WTC11 (cell line): ENCODE data around the gene LDB2. TPM values are rescaled to one million over a fixed set of nuclear protein-coding genes. Genes with fewer than 3 reads are reported as not detected.

Experiments used
- ATAC-seq: fragments of 200-7000 bp; cut with Tn5 transposase; 2 replicates; pipeline ENCODE4 v1.10.0; 2021; ENCODE audit warnings: mild to moderate bottlenecking, moderate library complexity
- CTCF ChIA-PET: fragments of 300-600 bp; sonication (Branson Sonifier 250); formaldehyde crosslinking; loops from one replicate; lab custom pipeline; 2021; ENCODE audit warnings: antibody characterized with exemption; lab: Charles Lee
- POLR2A ChIA-PET: fragments of 350-600 bp; sonication (Branson Sonifier 250); formaldehyde crosslinking; loops from one replicate; lab custom pipeline; 2021; ENCODE audit warnings: antibody characterized with exemption; lab: Charles Lee
- DNase-seq: peaks from one replicate; pipeline ENCODE4 v3.0.0; 2021; ENCODE audit warnings: low spot score
- H3K27ac Mint-ChIP-seq: 2 replicates; pipeline ENCODE4 v1.8.0; 2021; ENCODE audit warnings: mixed read lengths
- H3K27me3 Mint-ChIP-seq: 2 replicates; pipeline ENCODE4 v1.8.0; 2021; ENCODE audit warnings: low read depth, mild to moderate bottlenecking, moderate library complexity, mixed read lengths
- H3K36me3 Mint-ChIP-seq: 2 replicates; pipeline ENCODE4 v1.8.0; 2021; ENCODE audit warnings: mixed read lengths
- H3K4me1 Mint-ChIP-seq: 2 replicates; pipeline ENCODE4 v1.8.0; 2022; ENCODE audit warnings: mixed read lengths
- H3K4me3 Mint-ChIP-seq: 2 replicates; pipeline ENCODE4 v1.8.0; 2021; ENCODE audit warnings: mild to moderate bottlenecking, moderate library complexity, mixed read lengths
- H3K9me3 Mint-ChIP-seq: 2 replicates; pipeline ENCODE4 v1.8.0; 2021; ENCODE audit warnings: mixed read lengths
- AR ChIP-seq: fragments of 250-450 bp; sonication (Bioruptor Pico); IDR thresholded peaks from 2 replicates; pipeline ENCODE4 v1.9.0; 2021; ENCODE audit warnings: mild to moderate bottlenecking
- ATF3 ChIP-seq: sonication (generic); formaldehyde crosslinking; conservative IDR thresholded peaks from 2 replicates; pipeline ENCODE4 v1.8.1; 2022; ENCODE audit warnings: mild to moderate bottlenecking, missing genetic modification reagents
- CDX4 ChIP-seq: fragments of 250-450 bp; sonication (Bioruptor Pico); IDR thresholded peaks from 2 replicates; pipeline ENCODE4 v1.9.0; 2021; ENCODE audit warnings: moderate library complexity, mild to moderate bottlenecking, inconsistent platforms, borderline replicate concordance
- CREB1 ChIP-seq: sonication (generic); formaldehyde crosslinking; IDR thresholded peaks from 2 replicates; pipeline ENCODE4 v1.8.0; 2023; ENCODE audit warnings: mild to moderate bottlenecking, missing genetic modification reagents
- CREM ChIP-seq: sonication (generic); formaldehyde crosslinking; IDR thresholded peaks from 2 replicates; pipeline ENCODE4 v1.8.1; 2022; ENCODE audit warnings: mild to moderate bottlenecking, missing genetic modification reagents, moderate library complexity
- ESRRA ChIP-seq: sonication (generic); formaldehyde crosslinking; IDR thresholded peaks from 2 replicates; pipeline ENCODE4 v1.8.1; 2022; ENCODE audit warnings: mild to moderate bottlenecking, missing genetic modification reagents, borderline replicate concordance
- FOXK1 ChIP-seq: sonication (generic); formaldehyde crosslinking; IDR thresholded peaks from 2 replicates; pipeline ENCODE4 v1.8.0; 2022; ENCODE audit warnings: mild to moderate bottlenecking, moderate library complexity, missing genetic modification reagents
- GABPB1 ChIP-seq: sonication (generic); formaldehyde crosslinking; IDR thresholded peaks from 2 replicates; pipeline ENCODE4 v1.8.1; 2023; ENCODE audit warnings: mild to moderate bottlenecking, missing genetic modification reagents
- GRHL2 ChIP-seq: fragments of 250-450 bp; sonication (Bioruptor Pico); IDR thresholded peaks from 2 replicates; pipeline ENCODE4 v1.8.0; 2022; ENCODE audit warnings: mild to moderate bottlenecking, moderate library complexity; ENCODE audit not compliant: insufficient replicate concordance, severe bottlenecking
- IRF1 ChIP-seq: sonication (generic); formaldehyde crosslinking; IDR thresholded peaks from 2 replicates; pipeline ENCODE4 v1.8.0; 2023; ENCODE audit warnings: missing genetic modification reagents
- JAZF1 ChIP-seq: fragments of 250-450 bp; sonication (Bioruptor Pico); IDR thresholded peaks from 2 replicates; pipeline ENCODE4 v1.9.0; 2021; ENCODE audit warnings: moderate library complexity, mild to moderate bottlenecking, inconsistent platforms
- JUN ChIP-seq: sonication (generic); formaldehyde crosslinking; IDR thresholded peaks from 2 replicates; pipeline ENCODE4 v1.8.0; 2023; ENCODE audit warnings: mild to moderate bottlenecking, missing genetic modification reagents
- MYBL2 ChIP-seq: sonication (generic); formaldehyde crosslinking; IDR thresholded peaks from 2 replicates; pipeline ENCODE4 v1.8.1; 2023; ENCODE audit warnings: mild to moderate bottlenecking, moderate library complexity, missing genetic modification reagents
- NFATC4 ChIP-seq: fragments of 250-450 bp; sonication (Bioruptor Pico); IDR thresholded peaks from 2 replicates; pipeline ENCODE4 v1.9.0; 2021; ENCODE audit warnings: mild to moderate bottlenecking
- SMAD3 ChIP-seq: sonication (generic); formaldehyde crosslinking; IDR thresholded peaks from 2 replicates; pipeline ENCODE4 v1.8.0; 2022; ENCODE audit warnings: missing genetic modification reagents, mild to moderate bottlenecking, borderline replicate concordance
- TCF7 ChIP-seq: sonication (generic); formaldehyde crosslinking; IDR thresholded peaks from 2 replicates; pipeline ENCODE4 v1.8.0; 2022; ENCODE audit warnings: mild to moderate bottlenecking, low read depth, missing genetic modification reagents, moderate library complexity
- TEAD4 ChIP-seq: sonication (generic); formaldehyde crosslinking; IDR thresholded peaks from 2 replicates; pipeline ENCODE4 v1.8.0; 2022; ENCODE audit warnings: mild to moderate bottlenecking, missing genetic modification reagents
- ZBTB21 ChIP-seq: sonication (generic); formaldehyde crosslinking; IDR thresholded peaks from 2 replicates; pipeline ENCODE4 v1.8.1; 2023; ENCODE audit warnings: mild to moderate bottlenecking, missing genetic modification reagents, borderline replicate concordance
- ZMAT4 ChIP-seq: fragments of 250-450 bp; sonication (Bioruptor Pico); IDR thresholded peaks from 2 replicates; pipeline ENCODE4 v1.9.0; 2021; ENCODE audit warnings: mild to moderate bottlenecking
- ZNF138 ChIP-seq: sonication (generic); formaldehyde crosslinking; conservative IDR thresholded peaks from 2 replicates; pipeline ENCODE4 v1.8.1; 2022; ENCODE audit warnings: mild to moderate bottlenecking, moderate library complexity, missing genetic modification reagents
- ZNF317 ChIP-seq: sonication (generic); formaldehyde crosslinking; IDR thresholded peaks from 2 replicates; pipeline ENCODE4 v1.8.1; 2023; ENCODE audit warnings: low read depth, mild to moderate bottlenecking, moderate library complexity, missing genetic modification reagents, borderline replicate concordance
- total RNA-seq: library from RNA; stranded (reverse); gene quantifications from 3 replicates; pipeline ENCODE4 v1.2.3, GENCODE V29; 2021
- TF ChIP-seq, protein P1 (sequence below): sonication (generic); formaldehyde crosslinking; IDR thresholded peaks from 2 replicates; pipeline ENCODE4 v1.8.1; 2022; ENCODE audit warnings: low read depth, mild to moderate bottlenecking, moderate library complexity, missing genetic modification reagents, borderline replicate concordance
- TF ChIP-seq, protein P2 (sequence below): sonication (generic); formaldehyde crosslinking; IDR thresholded peaks from 2 replicates; pipeline ENCODE4 v1.8.1; 2022; ENCODE audit warnings: missing genetic modification reagents, borderline replicate concordance

The LDB2 gene
- total RNA-seq, 1 experiment from 2014 or later = 62.4 TPM

GRCh38 chr4:16767861-16768260, 130.6 kb downstream of the LDB2 start (continued):
- TF ChIP-seq MYBL2 (no peak), AR (CRISPR knock-in tag) (no peak), ZNF317 (CRISPR knock-in tag) (no peak), FOXK1 (CRISPR knock-in tag) (no peak), GABPB1 (CRISPR knock-in tag) (no peak), TCF7 (CRISPR knock-in tag) (no peak), ESRRA (CRISPR knock-in tag) (no peak), CDX4 (no peak), ATF3 (CRISPR knock-in tag) (no peak)
- TF ChIP-seq, all 79 proteins: peak for 0

- Mint-ChIP-seq H3K4me1 (peaks cover 32% of the 10 kb centered on the region), H3K36me3 (peaks cover 3% of the 10 kb centered on the region; the same call in 1 of the 2 replicates), H3K9me3 (no peaks in the 10 kb centered on the region), H3K4me3 (no peak overlapping the region), H3K27me3 (no peaks in the 10 kb centered on the region), H3K27ac (no peak overlapping the region)
- no peak for TF ChIP-seq CREM (CRISPR knock-in tag)
- TF ChIP-seq, protein P1, sequence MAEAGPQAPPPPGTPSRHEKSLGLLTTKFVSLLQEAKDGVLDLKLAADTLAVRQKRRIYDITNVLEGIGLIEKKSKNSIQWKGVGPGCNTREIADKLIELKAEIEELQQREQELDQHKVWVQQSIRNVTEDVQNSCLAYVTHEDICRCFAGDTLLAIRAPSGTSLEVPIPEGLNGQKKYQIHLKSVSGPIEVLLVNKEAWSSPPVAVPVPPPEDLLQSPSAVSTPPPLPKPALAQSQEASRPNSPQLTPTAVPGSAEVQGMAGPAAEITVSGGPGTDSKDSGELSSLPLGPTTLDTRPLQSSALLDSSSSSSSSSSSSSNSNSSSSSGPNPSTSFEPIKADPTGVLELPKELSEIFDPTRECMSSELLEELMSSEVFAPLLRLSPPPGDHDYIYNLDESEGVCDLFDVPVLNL (CRISPR knock-in tag) = no peak
- TF ChIP-seq ZNF138 (CRISPR knock-in tag) = no peak
- no peak for TF ChIP-seq SMAD3 (CRISPR knock-in tag)
- no peak for TF ChIP-seq TEAD4
- no peak for TF ChIP-seq IRF1 (CRISPR knock-in tag)
- TF ChIP-seq MYBL2 = no peak
- no peak for TF ChIP-seq CREB1 (CRISPR knock-in tag)
- no peak for ATAC-seq
- ChIA-PET POLR2A (no interaction called here), CTCF (interaction anchor here (1.1 kb wide), 1 partner anchor 193 kb away, joined by 3 read pairs; no protein-coding TSS in a partner anchor)
- DNase-seq = no peak
These were observed 131.2 kb downstream of the LDB2 start for GRCh38 chr4:16767251-16767650.

GRCh38 chr4:16765546-16765945, 132.9 kb downstream of the LDB2 start:
- ChIA-PET POLR2A (no interaction called here), CTCF (interaction anchor here (1.0 to 1.9 kb wide), 3 partner anchors 8 to 151 kb away, joined by 3 to 15 read pairs (median 7); no protein-coding TSS in a partner anchor)
- Mint-ChIP-seq H3K9me3 (no peaks in the 10 kb centered on the region), H3K4me3 (no peak overlapping the region), H3K27me3 (no peaks in the 10 kb centered on the region), H3K4me1 (peaks cover 35% of the 10 kb centered on the region), H3K36me3 (peaks cover 3% of the 10 kb centered on the region; the same call in 1 of the 2 replicates), H3K27ac (no peak overlapping the region)
- DNase-seq = no peak
- ATAC-seq = no peak
- no peak for TF ChIP-seq GRHL2 (CRISPR knock-in tag)
- no peak for TF ChIP-seq NFATC4 (CRISPR knock-in tag)
- TF ChIP-seq, protein P2, sequence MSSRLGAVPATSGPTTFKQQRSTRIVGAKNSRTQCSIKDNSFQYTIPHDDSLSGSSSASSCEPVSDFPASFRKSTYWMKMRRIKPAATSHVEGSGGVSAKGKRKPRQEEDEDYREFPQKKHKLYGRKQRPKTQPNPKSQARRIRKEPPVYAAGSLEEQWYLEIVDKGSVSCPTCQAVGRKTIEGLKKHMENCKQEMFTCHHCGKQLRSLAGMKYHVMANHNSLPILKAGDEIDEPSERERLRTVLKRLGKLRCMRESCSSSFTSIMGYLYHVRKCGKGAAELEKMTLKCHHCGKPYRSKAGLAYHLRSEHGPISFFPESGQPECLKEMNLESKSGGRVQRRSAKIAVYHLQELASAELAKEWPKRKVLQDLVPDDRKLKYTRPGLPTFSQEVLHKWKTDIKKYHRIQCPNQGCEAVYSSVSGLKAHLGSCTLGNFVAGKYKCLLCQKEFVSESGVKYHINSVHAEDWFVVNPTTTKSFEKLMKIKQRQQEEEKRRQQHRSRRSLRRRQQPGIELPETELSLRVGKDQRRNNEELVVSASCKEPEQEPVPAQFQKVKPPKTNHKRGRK (CRISPR knock-in tag) = no peak
- no peak for TF ChIP-seq FOXK1 (CRISPR knock-in tag)
- no peak for TF ChIP-seq JUN (CRISPR knock-in tag)
- TF ChIP-seq ZMAT4 (CRISPR knock-in tag) = no peak
- TF ChIP-seq JAZF1 (CRISPR knock-in tag) = no peak
- TF ChIP-seq AR (CRISPR knock-in tag) = no peak
- TF ChIP-seq MYBL2 = no peak
- TF ChIP-seq ZBTB21 = no peak
